Stimulated activated CD8-positive, alpha-beta memory T cell treated with anti-CD3 and anti-CD28 coated beads, Interleukin-7, amount 100 ng/mL, for 1 hour (primary cell): ENCODE results near the gene CDK6.

Experiments
- DNase-seq, 2 donors: peaks; one replicate each; pipeline ENCODE4 v3.0.0-alpha.2; 2020; ENCODE audit warnings: low read depth in 2 of 2

The CDK6 gene

DNA sequence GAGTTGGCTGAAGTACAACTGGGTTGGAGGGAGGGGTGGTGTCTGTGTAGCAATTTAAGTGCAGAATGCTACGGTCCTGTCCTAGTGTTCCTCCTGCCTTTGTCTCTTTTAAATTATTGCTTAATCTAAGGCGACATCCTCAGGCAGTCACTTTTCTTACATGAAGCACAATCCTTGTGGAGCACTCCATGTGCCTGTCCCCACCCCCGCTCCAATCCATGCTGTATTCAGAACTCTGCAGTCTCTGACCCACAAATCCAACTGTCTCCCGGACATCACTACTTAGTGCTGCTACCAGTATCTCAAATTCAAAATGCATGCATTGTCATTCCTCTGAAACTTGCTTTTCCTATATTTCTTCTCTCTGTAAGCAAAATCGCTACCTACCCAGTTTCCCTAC, 154.7 kb downstream of the CDK6 start:
- no peak for DNase-seq

GRCh38 chr7:92680442-92680841, 155.9 kb downstream of the CDK6 start:
- no peak for DNase-seq

GRCh38 chr7:92678291-92678920, 158.0 kb downstream of the CDK6 start:
- no peak for DNase-seq

DNA sequence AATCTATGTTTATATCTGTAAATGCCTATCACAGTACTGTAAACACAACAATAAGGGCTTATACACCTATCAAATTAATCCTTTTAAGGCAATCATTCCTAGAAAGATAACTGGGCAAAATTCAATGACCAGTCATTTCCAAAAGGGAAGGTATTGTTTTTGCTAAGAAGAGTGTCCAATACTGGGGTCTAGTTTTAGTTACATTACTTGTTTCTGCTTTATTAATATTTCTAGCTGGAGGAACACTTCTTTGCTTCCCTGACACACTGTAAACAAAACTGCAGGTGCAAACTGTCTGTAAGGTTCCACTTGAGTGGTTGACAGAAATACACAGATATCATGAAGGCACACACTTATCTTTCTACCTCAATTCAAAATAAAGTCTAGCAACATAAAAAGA, 162.0 kb downstream of the CDK6 start:
- DNase-seq = no peak

GRCh38 chr7:92671505-92672169, 164.7 kb downstream of the CDK6 start:
- no peak for DNase-seq

GRCh38 chr7:92670204-92670851, 166.0 kb downstream of the CDK6 start:
- no peak for DNase-seq

GRCh38 chr7:92669616-92670165, 166.7 kb downstream of the CDK6 start:
- DNase-seq = no peak

- no peak for DNase-seq
Measured at GRCh38 chr7:92668564-92668963, 167.8 kb downstream of the CDK6 start.

DNA sequence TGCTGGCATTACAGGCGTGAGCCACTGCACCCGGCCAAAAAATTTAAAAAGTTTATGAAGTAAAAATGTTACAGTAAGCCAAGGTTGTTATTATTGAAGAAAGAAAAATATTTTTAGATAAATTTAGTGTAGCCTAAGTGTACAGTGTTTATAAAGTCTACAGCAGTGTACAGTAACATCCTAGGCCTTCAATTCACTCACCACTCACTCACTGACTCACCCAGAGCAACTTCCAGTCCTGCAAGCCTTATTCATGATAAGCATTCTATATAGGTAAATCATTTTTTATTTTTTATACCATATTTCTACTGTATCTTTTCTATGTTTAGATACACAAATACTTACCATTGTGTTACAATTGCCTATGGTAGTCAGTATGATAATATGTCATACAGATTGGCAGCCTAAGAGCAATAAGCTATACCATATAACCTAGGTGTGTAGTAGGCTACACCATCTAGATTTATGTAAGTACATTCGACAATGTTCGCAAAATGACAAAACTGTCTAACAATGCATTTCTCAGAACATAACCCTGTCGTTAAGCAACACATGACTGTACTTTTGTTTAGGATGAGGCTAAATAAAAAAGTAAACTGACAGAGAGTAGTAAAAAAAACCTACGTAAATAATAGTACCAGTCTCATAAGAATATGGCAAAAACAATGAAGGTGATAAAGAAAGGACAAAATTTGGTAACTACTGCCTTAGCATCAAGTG, 168.4 kb downstream of the CDK6 start:
- no peak for DNase-seq

GRCh38 chr7:92665926-92666325, 170.4 kb downstream of the CDK6 start:
- no peak for DNase-seq

DNA sequence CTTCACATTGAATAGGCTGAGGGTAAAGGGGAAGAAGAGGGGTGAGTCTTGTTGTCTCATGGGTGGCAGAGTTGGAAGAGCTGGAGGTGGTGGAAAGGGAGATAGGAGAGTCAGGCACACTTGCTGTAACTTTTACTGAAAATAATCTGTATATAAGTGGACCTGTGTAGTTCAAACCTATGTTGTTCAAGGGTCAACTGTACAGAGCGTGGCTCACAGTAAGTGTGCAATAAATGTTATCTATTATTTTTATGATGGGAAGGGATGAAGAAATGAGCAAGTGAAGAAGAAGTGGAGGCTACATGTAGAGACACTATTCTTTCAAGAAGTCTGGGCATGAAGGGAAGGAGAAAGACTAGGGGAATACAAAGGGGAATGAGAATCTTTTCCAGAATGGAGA, 174.7 kb downstream of the CDK6 start:
- DNase-seq = no peak

DNA sequence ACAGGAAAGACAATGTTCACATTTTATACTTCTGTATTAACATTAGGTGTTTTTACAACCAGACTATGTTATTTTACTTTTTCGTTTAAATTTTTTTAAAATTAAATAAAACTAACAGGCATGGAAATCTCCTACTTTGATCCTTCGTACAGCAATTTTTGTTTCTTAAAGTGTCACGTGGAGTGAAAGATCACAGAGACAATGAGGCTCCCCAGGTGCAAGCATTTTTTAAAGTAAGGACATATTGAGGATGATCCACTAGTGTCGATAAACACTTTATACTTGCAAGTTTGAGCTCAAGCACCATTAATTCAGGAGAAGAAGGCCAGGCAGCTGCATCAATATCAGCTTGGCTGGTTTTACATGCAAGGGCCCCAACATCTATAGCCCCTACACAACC, 177.7 kb downstream of the CDK6 start:
- DNase-seq = no peak

GRCh38 chr7:92657391-92657790, 179.0 kb downstream of the CDK6 start:
- DNase-seq = no peak

DNA sequence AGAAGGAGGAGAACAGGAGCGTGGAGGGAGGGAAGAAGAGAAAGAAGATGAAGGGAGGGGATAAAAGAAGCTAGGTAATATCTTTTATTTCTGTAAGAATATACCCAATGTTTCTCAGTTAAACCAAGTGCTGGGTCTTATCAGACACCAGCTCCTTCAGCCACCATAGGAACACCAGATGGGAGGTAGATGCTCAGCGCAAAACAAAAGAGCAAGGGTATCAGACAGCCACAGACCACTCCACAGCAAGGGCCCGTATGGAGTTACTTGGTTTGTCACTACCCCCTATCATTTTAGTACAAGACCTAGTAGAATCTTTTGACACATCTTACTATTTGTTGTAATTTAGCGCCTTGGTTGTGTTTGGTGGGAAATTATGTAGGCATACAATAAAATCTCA, 180.3 kb downstream of the CDK6 start:
- no peak for DNase-seq

GRCh38 chr7:92655346-92655884, 181.0 kb downstream of the CDK6 start:
- no peak for DNase-seq

DNA sequence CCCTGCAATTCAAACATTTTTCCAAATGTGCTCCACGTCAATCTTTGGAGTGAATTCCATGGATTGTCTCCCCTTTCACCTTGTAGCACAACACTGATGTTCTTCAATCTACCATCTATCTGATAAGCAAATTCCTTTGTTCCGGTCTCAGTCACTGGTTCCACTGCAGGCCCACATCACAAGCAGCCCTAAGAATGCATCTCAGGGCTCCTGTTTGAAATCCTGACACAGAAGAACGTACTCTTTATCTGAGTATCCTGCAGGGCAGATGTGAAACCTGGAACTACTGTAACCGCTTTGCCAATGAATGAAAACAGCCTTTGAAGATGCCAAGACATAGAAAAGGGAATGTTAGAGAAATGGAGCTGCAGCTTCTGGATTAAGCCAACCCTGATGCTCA, 183.2 kb downstream of the CDK6 start:
- DNase-seq = no peak

GRCh38 chr7:92652536-92652935, 183.8 kb downstream of the CDK6 start:
- DNase-seq = no peak

GRCh38 chr7:92650391-92650790, 186.0 kb downstream of the CDK6 start:
- no peak for DNase-seq

DNA sequence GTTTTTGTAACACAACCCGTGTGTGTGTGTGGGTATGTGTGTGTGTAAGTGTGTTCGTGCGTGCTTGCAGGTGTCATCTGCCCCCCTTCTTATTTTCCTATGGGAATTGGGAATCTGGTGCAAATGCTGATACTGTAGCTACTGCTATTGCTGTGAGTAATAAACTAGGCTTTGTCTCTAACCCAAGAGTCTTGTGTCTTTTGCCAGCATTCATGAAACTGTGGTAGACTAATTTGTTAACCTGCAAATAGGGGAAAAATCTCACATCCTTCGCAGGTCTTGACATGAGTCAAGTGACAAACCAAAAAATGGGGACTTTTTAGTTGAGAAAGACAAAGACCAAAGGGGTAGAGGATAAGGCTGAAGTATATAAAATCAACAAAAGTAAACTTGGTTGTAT, 188.3 kb downstream of the CDK6 start:
- DNase-seq = no peak

DNA sequence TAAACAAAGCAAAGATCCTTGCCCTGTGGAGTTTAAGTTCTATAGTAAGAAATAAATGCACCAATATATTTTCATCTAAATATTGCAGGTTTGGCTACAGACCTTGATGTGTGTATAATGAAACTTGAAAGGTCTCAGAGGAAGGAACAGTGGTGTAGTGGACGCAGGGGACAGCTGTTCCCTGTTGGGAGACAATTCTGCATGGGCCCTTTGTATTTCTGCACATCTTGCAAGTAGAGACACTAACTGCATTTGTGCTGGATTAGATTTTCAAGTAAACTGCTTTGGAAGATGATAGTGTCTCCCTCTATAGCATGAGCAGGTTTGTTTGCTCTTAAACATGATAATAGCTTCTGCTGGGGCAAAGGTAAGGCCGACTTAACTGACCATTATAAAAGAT, 188.7 kb downstream of the CDK6 start:
- DNase-seq = no peak

GRCh38 chr7:92647011-92647625, 189.3 kb downstream of the CDK6 start:
- no peak for DNase-seq
